Pons (tissue), 1 donor: ENCODE results near the gene GCFC2.

Experiments used
- DNase-seq: peaks from one replicate; pipeline ENCODE4 v3.0.0-alpha.2; 2016; ENCODE audit warnings: low spot score

The GCFC2 gene

DNA sequence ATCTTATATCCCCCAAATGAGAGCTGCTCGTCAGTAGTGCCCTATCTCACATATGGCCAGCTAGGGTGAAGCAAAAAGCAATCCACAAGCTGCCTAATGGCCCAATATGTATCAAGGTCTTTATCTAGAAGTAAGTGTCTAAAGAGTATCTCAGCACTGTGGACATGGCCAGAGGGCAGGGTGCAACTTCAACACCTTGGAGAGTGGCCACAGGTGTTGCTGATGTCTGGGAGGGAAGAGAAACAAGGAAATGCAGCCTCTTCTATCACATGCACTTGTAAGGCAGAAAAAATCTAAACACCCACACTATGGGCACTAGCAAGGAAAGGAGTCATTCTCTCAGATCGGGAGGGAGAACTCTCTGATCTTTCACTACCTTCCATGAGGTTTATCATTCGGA, 87.8 kb downstream of the GCFC2 start:
- DNase-seq, result no peak

DNA sequence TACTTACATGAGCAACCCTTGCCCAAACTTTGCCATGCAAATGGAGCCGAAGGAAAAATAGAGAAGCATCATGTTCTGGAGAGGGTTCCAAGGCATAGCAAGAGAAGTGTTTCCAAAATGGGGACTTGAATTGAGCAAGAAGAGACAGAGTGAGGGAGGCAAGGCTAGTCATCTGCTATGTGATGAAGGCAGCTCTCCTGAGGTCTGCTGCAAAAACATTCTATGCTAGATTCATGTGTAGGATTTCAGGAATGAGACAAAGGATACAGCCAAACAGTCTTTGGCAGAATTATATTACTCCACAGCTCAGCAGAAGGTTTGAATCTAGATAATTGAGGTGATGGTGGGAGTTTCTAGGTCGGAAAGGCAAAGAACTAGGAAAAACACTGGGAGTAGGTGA, 88.2 kb downstream of the GCFC2 start:
- DNase-seq, result no peak

DNA sequence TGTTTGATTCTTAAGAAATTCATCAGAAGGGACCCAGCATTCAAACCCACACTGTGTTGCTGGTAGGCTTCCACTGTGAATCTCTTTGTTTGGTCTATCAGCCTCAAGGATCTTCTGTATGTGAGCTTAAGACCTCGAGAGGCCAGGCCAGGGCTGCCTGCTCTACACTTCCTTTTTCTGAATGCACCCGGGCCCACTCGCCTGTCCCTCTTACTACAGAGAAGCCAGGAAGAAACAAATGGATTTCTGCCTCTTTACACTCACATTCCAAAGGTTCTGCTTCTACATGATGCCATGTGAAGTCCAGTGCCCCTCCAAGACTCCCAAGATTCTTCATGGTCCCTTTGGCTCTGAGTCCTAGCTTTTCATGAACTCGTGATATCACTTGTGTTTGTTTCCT, 89.5 kb downstream of the GCFC2 start:
- no peak for DNase-seq

DNA sequence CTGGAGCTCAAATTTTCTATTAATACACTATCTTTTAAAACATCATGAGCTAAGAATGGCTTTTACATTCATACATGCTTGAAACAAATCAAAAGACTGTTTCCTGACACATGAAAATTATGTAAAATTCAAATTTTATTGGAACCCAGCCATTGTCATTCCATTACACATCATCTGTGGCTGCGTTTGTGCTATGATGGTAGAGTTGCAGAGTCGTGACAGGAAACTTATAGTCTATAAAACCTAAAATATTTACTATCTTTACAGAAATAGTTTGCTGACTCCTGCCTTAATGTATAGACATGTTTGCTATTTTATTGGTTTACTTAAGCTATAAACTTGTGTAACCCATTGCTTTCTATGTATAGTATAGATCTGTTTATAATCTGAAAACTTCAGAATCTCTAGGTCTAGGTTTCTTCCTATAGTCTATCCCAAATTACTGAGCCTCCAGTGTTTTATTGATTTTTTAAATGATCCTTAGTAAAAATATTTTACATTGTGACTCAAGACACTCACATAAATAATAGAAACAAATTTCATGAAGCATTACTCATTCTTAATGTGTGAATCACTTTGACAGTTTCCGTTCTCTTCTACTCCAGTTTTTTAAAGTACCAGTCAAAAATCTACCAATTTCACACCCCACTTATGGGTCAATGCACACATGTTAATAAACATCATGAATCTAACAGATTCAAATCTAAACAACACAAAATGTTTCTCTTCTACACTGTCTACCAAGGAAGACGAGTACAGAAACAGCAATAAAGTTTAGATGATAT, 90.6 kb downstream of the GCFC2 start:
- DNase-seq, result no peak

DNA sequence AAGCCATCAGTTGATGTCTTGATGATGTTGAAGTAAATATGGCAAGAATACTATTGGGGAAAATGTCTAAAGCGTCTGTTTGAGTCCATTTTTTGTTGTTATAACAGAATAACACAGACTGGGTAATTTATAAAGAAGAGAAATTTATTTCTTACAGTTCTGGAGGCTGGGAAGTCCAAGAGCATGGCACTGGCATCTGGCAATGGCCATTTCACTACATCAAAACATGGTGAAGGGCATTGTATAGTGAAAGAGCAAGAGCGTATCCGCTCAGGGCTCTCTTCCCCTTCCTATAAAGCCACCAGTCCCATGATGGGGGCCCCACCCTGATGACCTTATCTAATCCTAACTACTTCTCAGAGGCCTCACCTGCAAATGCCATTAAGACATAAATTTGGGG, 93.8 kb downstream of the GCFC2 start:
- no peak for DNase-seq

DNA sequence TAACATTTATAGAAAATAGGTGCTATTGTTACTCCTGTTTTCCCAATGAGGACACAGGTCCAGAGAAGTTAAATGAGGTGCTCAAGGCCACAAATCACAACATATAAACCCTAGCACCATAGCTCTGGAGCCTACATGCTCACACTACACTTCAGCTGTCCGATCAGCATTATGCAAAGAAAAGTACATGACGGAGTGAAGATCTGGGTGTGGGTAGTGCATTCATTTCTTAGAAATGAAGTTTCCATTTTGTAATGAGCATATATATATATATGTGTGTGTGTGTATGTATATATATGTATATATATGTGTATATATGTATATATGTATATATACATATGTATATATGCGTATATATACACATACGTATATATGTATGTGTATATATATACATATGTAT, 94.3 kb downstream of the GCFC2 start:
- no peak for DNase-seq

DNA sequence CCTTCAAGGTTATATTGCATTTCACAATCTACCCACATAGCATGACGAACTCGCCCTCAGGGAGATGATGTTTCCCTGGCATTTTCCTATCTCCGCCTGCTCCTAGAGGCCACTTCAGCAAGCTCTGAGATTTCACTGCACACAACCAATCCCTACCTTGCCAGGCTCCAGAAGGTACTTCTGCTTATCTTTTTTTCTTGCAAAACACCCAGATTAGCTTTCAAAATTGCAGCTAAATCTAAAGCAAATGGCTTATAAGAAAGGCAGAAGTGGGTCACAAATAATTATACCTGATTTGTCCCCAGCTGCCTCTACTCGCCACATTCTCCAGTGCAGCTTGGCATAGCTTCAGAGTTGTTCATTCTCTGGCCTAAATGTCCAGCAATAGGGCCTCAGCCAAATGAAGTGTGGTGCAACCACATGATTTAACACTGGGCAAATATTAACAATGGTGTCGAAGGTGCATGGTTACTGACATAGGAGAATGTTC, 96.5 kb downstream of the GCFC2 start:
- no peak for DNase-seq

DNA sequence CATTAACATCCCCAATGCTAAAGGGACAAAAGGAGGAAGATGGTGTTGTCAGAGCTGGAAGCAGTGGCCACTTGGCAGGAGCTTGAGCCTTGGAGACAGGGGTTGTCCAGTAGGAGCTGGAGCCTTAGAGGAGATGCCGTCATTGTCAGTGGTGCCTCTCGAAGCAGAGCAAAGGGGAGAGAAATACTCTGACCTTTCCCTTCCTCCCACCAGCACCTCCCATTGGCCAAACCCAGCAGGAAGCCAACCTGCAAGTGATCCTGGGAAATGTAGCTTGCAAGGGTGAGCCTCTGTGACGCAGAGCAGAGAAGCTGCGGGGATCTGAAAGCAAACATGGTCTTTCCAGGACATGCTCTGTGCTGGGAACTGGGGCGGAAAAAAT, 97.9 kb downstream of the GCFC2 start:
- no peak for DNase-seq
